Endodermal cell (in vitro differentiated cells): ENCODE data around the gene KLF16. TPM values are rescaled to one million over a fixed set of nuclear protein-coding genes. Genes with fewer than 3 reads are reported as not detected.
"Not testable (repeated sequence)": the region's sequence is repeated elsewhere in the genome, so short reads cannot be mapped to it uniquely, and the experiment has no call there.

Experiments used
- DNase-seq: peaks from one replicate; pipeline ENCODE4 v3.0.0-alpha.2; 2017
- H3K27ac ChIP-seq: 2 replicates; pipeline ENCODE4 v1.5.1; 2013; ENCODE audit warnings: mild to moderate bottlenecking, low read depth, low read length, moderate library complexity
- H3K27me3 ChIP-seq: 2 replicates; pipeline ENCODE4 v1.6.1; 2013; ENCODE audit warnings: mild to moderate bottlenecking, low read length, moderate library complexity; ENCODE audit not compliant: insufficient read depth, control insufficient read depth, poor library complexity, severe bottlenecking
- H3K36me3 ChIP-seq: 2 replicates; pipeline ENCODE4 v1.7.0; 2013; ENCODE audit warnings: mild to moderate bottlenecking, low read length, moderate library complexity; ENCODE audit not compliant: control insufficient read depth, insufficient read depth
- H3K4me1 ChIP-seq: one replicate; pipeline ENCODE4 v1.7.0; 2013; ENCODE audit warnings: low read length; ENCODE audit not compliant: control insufficient read depth, insufficient read depth
- H3K4me3 ChIP-seq: 2 replicates; pipeline ENCODE4 v1.5.1; 2013; ENCODE audit warnings: mild to moderate bottlenecking, low read length, moderate library complexity
- H3K9ac ChIP-seq: 2 replicates; pipeline ENCODE4 v1.6.1; 2013; ENCODE audit warnings: mild to moderate bottlenecking, low read length, moderate library complexity; ENCODE audit not compliant: poor library complexity, severe bottlenecking; ENCODE audit errors: extremely low read depth
- H3K9me3 ChIP-seq: 2 replicates; pipeline ENCODE4 v1.6.1; 2013; ENCODE audit warnings: mild to moderate bottlenecking, low read length, moderate library complexity; ENCODE audit not compliant: control insufficient read depth
- H3K27ac Mint-ChIP-seq: 2 replicates; pipeline ENCODE4 v1.8.0; 2020; ENCODE audit warnings: mixed read lengths
- H3K27me3 Mint-ChIP-seq: 2 replicates; pipeline ENCODE4 v1.8.0; 2021; ENCODE audit warnings: mild to moderate bottlenecking, mixed read lengths; ENCODE audit not compliant: insufficient read depth
- H3K36me3 Mint-ChIP-seq: 2 replicates; pipeline ENCODE4 v1.8.0; 2020; ENCODE audit warnings: low read depth, mixed read lengths
- H3K4me1 Mint-ChIP-seq: 2 replicates; pipeline ENCODE4 v1.8.0; 2020; ENCODE audit warnings: mixed read lengths
- H3K4me3 Mint-ChIP-seq: 2 replicates; pipeline ENCODE4 v1.8.0; 2020; ENCODE audit warnings: mild to moderate bottlenecking, moderate library complexity, mixed read lengths
- H3K9me3 Mint-ChIP-seq: 2 replicates; pipeline ENCODE4 v1.8.0; 2020; ENCODE audit warnings: mild to moderate bottlenecking, mixed read lengths
- CTCF ChIP-seq: fragments of 200-600 bp; sonication (generic); conservative IDR thresholded peaks from 2 replicates; pipeline ENCODE4 v1.5.0; 2021; ENCODE audit warnings: antibody characterized with exemption, mild to moderate bottlenecking
- WGBS, 2 experiments: methylation state at CpG; one replicate each; pipeline versions ENCODE4 v1.1.5 to v1.1.7; 2013; ENCODE audit warnings: missing lambda C conversion rate in 2 of 2, mixed read lengths in 1 of 2; ENCODE audit not compliant: insufficient coverage in 1 of 2, insufficient read length in 1 of 2; 5-methylcytosine and 5-hydroxymethylcytosine counted together
- total RNA-seq, 2 donors: library from RNA; stranded (reverse); fragmentation: NEBNext Ultra II Directional in 1 of 2; extraction: Animal tissue kit (Norgen Biotek cat#: 25700) in 1 of 2; gene quantifications; 2 replicates in 1 of 2; 3 replicates in 1 of 2; pipeline ENCODE4 v1.2.1, GENCODE V29; 2021

The KLF16 gene
- total RNA-seq, 2 donors from 2014 or later: 39.0 to 42.9 TPM

- WGBS, 2 experiments: 20 to 33% methylated on average over 19 to 38 of the region's 53 CpGs
- not testable (repeated sequence) for H3K36me3 ChIP-seq
- H3K27ac Mint-ChIP-seq: peak overlapping the region; percentile 78
These were observed 13.3 kb upstream of the KLF16 start for GRCh38 chr19:1876496-1877279.

GRCh38 chr19:1875646-1876495 lies 12.5 kb upstream of the KLF16 start:
- H3K27me3 Mint-ChIP-seq: peaks cover 3% of the 10 kb centered on the region
- TF ChIP-seq CTCF: no peak
- H3K27ac ChIP-seq: peak overlapping the region; percentile 61

More at GRCh38 chr19:1876496-1877279, 13.3 kb upstream of the KLF16 start:
- H3K4me1 ChIP-seq, H3K9me3 Mint-ChIP-seq, H3K36me3 Mint-ChIP-seq, H3K27me3 ChIP-seq, H3K27me3 Mint-ChIP-seq, DNase-seq, H3K9me3 ChIP-seq, H3K27ac ChIP-seq: not testable (repeated sequence)
- H3K4me1 Mint-ChIP-seq: peaks cover 16% of the 10 kb centered on the region
- H3K4me3 Mint-ChIP-seq: peak overlapping the region; percentile 96
- peak; percentile 50 for TF ChIP-seq CTCF
- Histone ChIP-seq H3K4me3 (peak overlapping the region; percentile 96), H3K9ac (peak overlapping the region; percentile 84)

GRCh38 chr19:1875265-1875645 lies 11.9 kb upstream of the KLF16 start:
- 4 to 7% methylated on average over 7 to 11 of the region's 11 CpGs for WGBS, 2 experiments
- not testable (repeated sequence) for H3K36me3 ChIP-seq, H3K27me3 Mint-ChIP-seq, H3K9me3 ChIP-seq, H3K27me3 ChIP-seq, H3K36me3 Mint-ChIP-seq, H3K9me3 Mint-ChIP-seq, H3K27ac ChIP-seq
- peaks cover 22% of the 10 kb centered on the region for H3K4me1 Mint-ChIP-seq
- Histone ChIP-seq H3K4me3 (peak overlapping the region; percentile 96), H3K9ac (peak overlapping the region; percentile 84), H3K4me1 (peaks cover 16% of the 10 kb centered on the region)
- peak overlapping the region; percentile 96 for H3K4me3 Mint-ChIP-seq
- H3K27ac Mint-ChIP-seq: peak overlapping the region; percentile 95
- peak; percentile 54 for DNase-seq

More at GRCh38 chr19:1875646-1876495, 12.5 kb upstream of the KLF16 start:
- Histone ChIP-seq H3K4me3 (peak overlapping the region; percentile 96), H3K9ac (peak overlapping the region; percentile 84), H3K27me3 (no peaks in the 10 kb centered on the region), H3K4me1 (peaks cover 15% of the 10 kb centered on the region), H3K36me3 (no peaks in the 10 kb centered on the region), H3K9me3 (no peaks in the 10 kb centered on the region)
- 0 to 1% methylated on average over 57 to 87 of the region's 87 CpGs for WGBS, 2 experiments
- Mint-ChIP-seq H3K4me3 (peak overlapping the region; percentile 96), H3K36me3 (peaks cover 3% of the 10 kb centered on the region), H3K4me1 (peaks cover 21% of the 10 kb centered on the region), H3K27ac (peak overlapping the region; percentile 95), H3K9me3 (no peaks in the 10 kb centered on the region)
- peak; percentile 97 for DNase-seq
